Measurements from ENCODE around the gene CACNA2D3. TPM values are rescaled to one million over a fixed set of nuclear protein-coding genes. Genes with fewer than 3 reads are reported as not detected.

Gene CACNA2D3
- polyA plus RNA-seq, 1 donor (not counting 4 experiments of a cell fraction or from before 2014, with no cell fraction given), result 0.08 TPM

- H3K36me3 ChIP-seq (ENCODE audit: control insufficient read depth in 2 of 2, extremely low read depth in 1 of 2, insufficient read depth in 2 of 2, low read length in 2 of 2), result no peaks in the 10 kb centered on the region
- H3K9me1 ChIP-seq (ENCODE audit: control insufficient read depth, extremely low read depth, insufficient read depth, low read length), result no peaks in the 10 kb centered on the region
- DNase-seq (ENCODE audit: low read depth, low spot score) (no peak), FAIRE-seq (no peak)
- dilution Hi-C loops (cut with MboI; ENCODE audit: extremely low pct_ligation_motif_present, low sequenced_read_pairs), result no loop called here
- no peaks in the 10 kb centered on the region for H3K4me1 ChIP-seq (ENCODE audit: control insufficient read depth, extremely low read depth, insufficient read depth, low read length)
- no peak overlapping the region for H2AFZ ChIP-seq (ENCODE audit: control insufficient read depth, low read length)
- no peaks in the 10 kb centered on the region for H3K79me2 ChIP-seq (ENCODE audit: control insufficient read depth, insufficient read depth, low read length)
- H3K27ac ChIP-seq (ENCODE audit: control insufficient read depth, insufficient read depth, low read length), result no peak overlapping the region
- no peaks in the 10 kb centered on the region for H3K27me3 ChIP-seq (ENCODE audit: control insufficient read depth, extremely low read depth, insufficient read depth, low read length)
- H3K9ac ChIP-seq (ENCODE audit: control insufficient read depth, extremely low read depth, insufficient read depth, low read length), result no peak overlapping the region
- H3K4me3 ChIP-seq (ENCODE audit: control insufficient read depth in 2 of 3, extremely low read depth in 1 of 3, insufficient read depth in 2 of 3, low read depth in 1 of 3, low read length in 3 of 3), result no peak overlapping the region
- no peaks in the 10 kb centered on the region for H3K9me3 ChIP-seq (ENCODE audit: control insufficient read depth, low read depth, low read length)
- TF ChIP-seq CTCF (optimal IDR thresholded peaks at IDR 0.05 in 1 of 3, IDR thresholded peaks at IDR 0.05 in 1 of 3, conservative IDR thresholded peaks at IDR 0.05 in 1 of 3; ENCODE audit: extremely low read depth in 1 of 3, insufficient read depth in 2 of 3, low read length in 3 of 3) (no peak), EZH2 (IDR thresholded peaks at IDR 0.05; ENCODE audit: low read length) (no peak)
- no peak overlapping the region for H3K4me2 ChIP-seq (ENCODE audit: control insufficient read depth, extremely low read depth, insufficient read depth, low read depth, low read length)
- no peaks in the 10 kb centered on the region for H4K20me1 ChIP-seq (ENCODE audit: control insufficient read depth, extremely low read depth, insufficient read depth, low read length)
Observed at GRCh38 chr3:54736459-54736858, 614.1 kb downstream of the CACNA2D3 start.

- H3K9me1 ChIP-seq (ENCODE audit: control insufficient read depth, extremely low read depth, insufficient read depth, low read length), result no peaks in the 10 kb centered on the region
- no peak for FAIRE-seq
- no peak overlapping the region for H2AFZ ChIP-seq (ENCODE audit: control insufficient read depth, low read length)
- dilution Hi-C loops (cut with MboI; ENCODE audit: extremely low pct_ligation_motif_present, low sequenced_read_pairs), result no loop called here
- no peak overlapping the region for H3K9ac ChIP-seq (ENCODE audit: control insufficient read depth, extremely low read depth, insufficient read depth, low read length)
- H3K4me2 ChIP-seq (ENCODE audit: control insufficient read depth, extremely low read depth, insufficient read depth, low read depth, low read length), result no peak overlapping the region
- DNase-seq (ENCODE audit: low read depth, low spot score), result no peak
- H4K20me1 ChIP-seq (ENCODE audit: control insufficient read depth, extremely low read depth, insufficient read depth, low read length), result no peaks in the 10 kb centered on the region
- no peak overlapping the region for H3K4me3 ChIP-seq (ENCODE audit: control insufficient read depth in 2 of 3, extremely low read depth in 1 of 3, insufficient read depth in 2 of 3, low read depth in 1 of 3, low read length in 3 of 3)
- H3K36me3 ChIP-seq (ENCODE audit: control insufficient read depth in 2 of 2, extremely low read depth in 1 of 2, insufficient read depth in 2 of 2, low read length in 2 of 2), result no peaks in the 10 kb centered on the region
- no peaks in the 10 kb centered on the region for H3K27me3 ChIP-seq (ENCODE audit: control insufficient read depth, extremely low read depth, insufficient read depth, low read length)
- H3K27ac ChIP-seq (ENCODE audit: control insufficient read depth, insufficient read depth, low read length), result no peak overlapping the region
- H3K4me1 ChIP-seq (ENCODE audit: control insufficient read depth, extremely low read depth, insufficient read depth, low read length), result no peaks in the 10 kb centered on the region
- no peak for TF ChIP-seq EZH2 (IDR thresholded peaks at IDR 0.05; ENCODE audit: low read length)
- no peak for TF ChIP-seq CTCF (optimal IDR thresholded peaks at IDR 0.05 in 1 of 3, IDR thresholded peaks at IDR 0.05 in 1 of 3, conservative IDR thresholded peaks at IDR 0.05 in 1 of 3; ENCODE audit: extremely low read depth in 1 of 3, insufficient read depth in 2 of 3, low read length in 3 of 3)
- H3K9me3 ChIP-seq (ENCODE audit: control insufficient read depth, low read depth, low read length), result no peaks in the 10 kb centered on the region
- no peaks in the 10 kb centered on the region for H3K79me2 ChIP-seq (ENCODE audit: control insufficient read depth, insufficient read depth, low read length)
Observed at GRCh38 chr3:54743755-54744154, 621.4 kb downstream of the CACNA2D3 start.
